Measurements from ENCODE around the gene TH.

The TH gene

DNA sequence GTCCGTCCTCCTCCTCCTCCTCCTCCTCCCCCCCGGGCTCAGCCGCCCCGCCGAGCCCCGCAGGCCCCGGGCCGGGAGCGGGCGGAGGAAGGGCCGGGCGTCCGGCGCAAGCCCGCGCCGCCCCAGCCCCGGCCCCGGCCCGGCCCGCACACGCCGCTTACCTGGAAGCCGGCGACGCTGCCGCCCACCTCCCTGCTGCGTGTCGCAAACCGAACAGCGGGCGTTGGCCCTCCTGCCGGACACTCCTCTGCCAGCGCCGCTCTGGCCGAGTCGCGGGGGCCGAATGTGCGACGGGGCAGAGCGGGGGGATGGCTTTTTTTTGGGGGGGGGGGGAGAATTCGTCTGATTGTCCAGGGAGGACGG lies 33.6 kb downstream of the TH start:
- H2AFZ ChIP-seq (ENCODE audit: low read depth): no peak overlapping the region
- H3K27ac ChIP-seq: no peak overlapping the region
- no peak overlapping the region for H3K4me2 ChIP-seq
- H3K9ac ChIP-seq: no peak overlapping the region
- no peaks in the 10 kb centered on the region for H3K36me3 ChIP-seq (ENCODE audit: insufficient read depth)
- H3K4me1 ChIP-seq (ENCODE audit: low read depth, poor library complexity, severe bottlenecking): no peaks in the 10 kb centered on the region
- H3K4me3 ChIP-seq (IDR thresholded peaks at IDR 0.05; ENCODE audit: insufficient read depth, low read depth, low read length): no peak overlapping the region
- H3K79me2 ChIP-seq (ENCODE audit: insufficient read depth, low read depth): no peaks in the 10 kb centered on the region
- H4K20me1 ChIP-seq (ENCODE audit: insufficient read depth): no peaks in the 10 kb centered on the region
- peaks cover 72% of the 10 kb centered on the region for H3K27me3 ChIP-seq (ENCODE audit: insufficient read depth, low read depth)
- no peak for TF ChIP-seq CTCF (conservative IDR thresholded peaks at IDR 0.05; ENCODE audit: low read depth, low read length)

- H2AFZ ChIP-seq (ENCODE audit: low read depth): no peak overlapping the region
- no peaks in the 10 kb centered on the region for H3K4me1 ChIP-seq (ENCODE audit: low read depth, poor library complexity, severe bottlenecking)
- TF ChIP-seq CTCF (conservative IDR thresholded peaks at IDR 0.05; ENCODE audit: low read depth, low read length): no peak
- no peak overlapping the region for H3K27ac ChIP-seq
- no peaks in the 10 kb centered on the region for H4K20me1 ChIP-seq (ENCODE audit: insufficient read depth)
- H3K4me2 ChIP-seq: no peak overlapping the region
- no peak overlapping the region for H3K9ac ChIP-seq
- H3K4me3 ChIP-seq (IDR thresholded peaks at IDR 0.05; ENCODE audit: insufficient read depth, low read depth, low read length): no peak overlapping the region
- no peaks in the 10 kb centered on the region for H3K79me2 ChIP-seq (ENCODE audit: insufficient read depth, low read depth)
- no peaks in the 10 kb centered on the region for H3K36me3 ChIP-seq (ENCODE audit: insufficient read depth)
- H3K27me3 ChIP-seq (ENCODE audit: insufficient read depth, low read depth): peaks cover 69% of the 10 kb centered on the region
Measured at GRCh38 chr11:2137202-2138067, 34.2 kb downstream of the TH start.

- Histone ChIP-seq H3K79me2 (ENCODE audit: insufficient read depth, low read depth) (no peaks in the 10 kb centered on the region), H3K4me1 (ENCODE audit: low read depth, poor library complexity, severe bottlenecking) (no peaks in the 10 kb centered on the region), H3K9ac (no peak overlapping the region), H2AFZ (ENCODE audit: low read depth) (no peak overlapping the region), H3K27ac (no peak overlapping the region), H3K27me3 (ENCODE audit: insufficient read depth, low read depth) (peaks cover 70% of the 10 kb centered on the region), H4K20me1 (ENCODE audit: insufficient read depth) (no peaks in the 10 kb centered on the region), H3K36me3 (ENCODE audit: insufficient read depth) (no peaks in the 10 kb centered on the region), H3K4me3 (IDR thresholded peaks at IDR 0.05; ENCODE audit: insufficient read depth, low read depth, low read length) (no peak overlapping the region), H3K4me2 (no peak overlapping the region)
- no peak for TF ChIP-seq CTCF (conservative IDR thresholded peaks at IDR 0.05; ENCODE audit: low read depth, low read length)
Measured at GRCh38 chr11:2136952-2137201, 34.7 kb downstream of the TH start.

GRCh38 chr11:2136209-2136951 lies 35.2 kb downstream of the TH start:
- Histone ChIP-seq H3K4me3 (IDR thresholded peaks at IDR 0.05; ENCODE audit: insufficient read depth, low read depth, low read length) (no peak overlapping the region), H3K9ac (no peak overlapping the region)

More at GRCh38 chr11:2136209-2136951, 35.2 kb downstream of the TH start:
- Histone ChIP-seq H2AFZ (ENCODE audit: low read depth) (no peak overlapping the region), H3K4me2 (no peak overlapping the region), H3K36me3 (ENCODE audit: insufficient read depth) (no peaks in the 10 kb centered on the region), H4K20me1 (ENCODE audit: insufficient read depth) (no peaks in the 10 kb centered on the region), H3K79me2 (ENCODE audit: insufficient read depth, low read depth) (no peaks in the 10 kb centered on the region), H3K27me3 (ENCODE audit: insufficient read depth, low read depth) (peaks cover 70% of the 10 kb centered on the region), H3K4me1 (ENCODE audit: low read depth, poor library complexity, severe bottlenecking) (no peaks in the 10 kb centered on the region), H3K27ac (no peak overlapping the region)
- TF ChIP-seq CTCF (conservative IDR thresholded peaks at IDR 0.05; ENCODE audit: low read depth, low read length): no peak

Measured in KMS-11 (cell line).